HG02610 (cell line): ENCODE measurements around the gene ASB18.

Source experiments
- ATAC-seq: cut with Tn5 transposase; IDR thresholded peaks from one replicate; pipeline ENCODE4 v1.9.1; 2021; ENCODE audit warnings: mild to moderate bottlenecking, moderate library complexity; ENCODE audit not compliant: unreplicated experiment

ASB18 gene

DNA sequence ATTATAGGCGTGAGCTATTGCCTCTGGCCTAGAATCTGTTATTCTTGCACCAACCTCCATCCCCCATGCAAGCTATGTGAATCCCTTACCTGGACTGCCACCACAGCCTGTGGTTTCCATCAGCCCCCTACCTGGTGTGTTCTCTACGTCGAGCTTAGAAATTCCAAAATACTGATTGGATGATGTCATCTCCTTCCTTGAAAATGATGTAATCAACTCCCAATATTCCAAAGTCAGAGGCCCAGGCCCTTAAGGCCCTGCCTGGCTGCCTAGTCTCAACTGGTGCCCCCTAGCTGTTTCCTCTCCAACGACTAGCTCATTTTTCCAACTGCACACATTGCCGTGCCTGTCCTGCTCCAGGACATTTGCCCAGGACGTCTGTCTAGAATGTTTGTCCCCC, 54.7 kb downstream of the ASB18 start:
- no peak for ATAC-seq

DNA sequence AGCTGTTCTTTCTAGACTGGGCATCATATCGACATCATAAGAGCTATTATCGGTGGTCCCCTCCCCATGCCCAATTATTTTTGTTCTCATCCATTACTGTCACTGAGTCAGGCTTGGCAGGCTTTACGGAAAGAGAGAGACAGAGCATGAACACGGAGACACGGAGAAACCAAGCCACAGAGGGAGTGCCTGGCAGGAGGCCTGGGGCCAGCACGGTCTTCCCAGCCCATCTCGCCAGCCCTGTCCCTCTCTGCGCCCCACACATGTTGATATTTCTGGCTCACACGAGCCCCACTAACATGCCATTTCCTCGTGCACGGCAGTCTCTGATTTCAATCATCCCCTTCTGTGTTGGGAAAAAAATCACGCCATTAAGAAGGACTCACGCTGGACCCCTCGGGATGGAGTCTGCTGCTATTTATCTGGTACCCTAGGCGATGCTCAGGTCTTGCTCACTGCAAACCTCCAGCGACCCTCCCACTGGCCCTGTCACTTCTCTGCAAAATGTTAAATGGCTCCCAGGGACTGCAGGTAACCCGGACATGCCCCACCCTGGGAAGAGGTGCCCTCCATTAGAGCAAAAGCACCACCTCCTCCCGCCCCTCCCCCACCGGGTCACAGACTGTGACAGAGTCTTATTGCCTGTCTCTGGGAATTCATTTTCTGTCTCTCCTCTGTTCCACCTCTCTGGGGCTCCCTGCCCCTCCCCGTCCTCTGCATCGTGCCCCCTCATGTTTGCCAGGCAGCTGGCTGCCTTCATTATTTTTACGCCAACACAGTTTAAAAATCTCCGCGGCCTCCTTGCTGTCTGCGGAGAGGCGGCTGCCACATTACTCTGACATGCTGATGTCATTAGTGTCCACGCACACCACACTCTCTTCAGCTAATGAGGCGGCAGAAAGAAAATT, 55.9 kb downstream of the ASB18 start:
- ATAC-seq = no peak

DNA sequence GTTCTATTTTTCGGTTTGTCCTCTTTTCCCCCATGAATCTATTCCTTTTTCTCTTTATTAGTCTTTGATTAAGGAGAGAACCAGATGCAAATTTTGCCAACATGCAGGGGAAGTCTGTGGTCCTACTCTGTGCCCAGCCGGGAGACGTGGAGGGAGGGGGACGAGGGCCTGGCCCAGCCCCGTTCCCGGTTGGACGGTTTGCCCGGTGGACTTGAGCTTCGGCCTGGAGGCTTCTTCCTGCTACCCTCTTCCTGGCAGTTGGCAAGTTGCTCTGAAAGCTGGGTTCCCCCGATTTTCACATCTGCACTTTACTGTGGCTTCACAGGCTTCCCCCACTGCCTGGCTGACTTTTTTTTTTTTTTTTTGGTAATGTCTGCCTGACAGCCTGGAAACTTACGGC, 56.7 kb downstream of the ASB18 start:
- no peak for ATAC-seq

DNA sequence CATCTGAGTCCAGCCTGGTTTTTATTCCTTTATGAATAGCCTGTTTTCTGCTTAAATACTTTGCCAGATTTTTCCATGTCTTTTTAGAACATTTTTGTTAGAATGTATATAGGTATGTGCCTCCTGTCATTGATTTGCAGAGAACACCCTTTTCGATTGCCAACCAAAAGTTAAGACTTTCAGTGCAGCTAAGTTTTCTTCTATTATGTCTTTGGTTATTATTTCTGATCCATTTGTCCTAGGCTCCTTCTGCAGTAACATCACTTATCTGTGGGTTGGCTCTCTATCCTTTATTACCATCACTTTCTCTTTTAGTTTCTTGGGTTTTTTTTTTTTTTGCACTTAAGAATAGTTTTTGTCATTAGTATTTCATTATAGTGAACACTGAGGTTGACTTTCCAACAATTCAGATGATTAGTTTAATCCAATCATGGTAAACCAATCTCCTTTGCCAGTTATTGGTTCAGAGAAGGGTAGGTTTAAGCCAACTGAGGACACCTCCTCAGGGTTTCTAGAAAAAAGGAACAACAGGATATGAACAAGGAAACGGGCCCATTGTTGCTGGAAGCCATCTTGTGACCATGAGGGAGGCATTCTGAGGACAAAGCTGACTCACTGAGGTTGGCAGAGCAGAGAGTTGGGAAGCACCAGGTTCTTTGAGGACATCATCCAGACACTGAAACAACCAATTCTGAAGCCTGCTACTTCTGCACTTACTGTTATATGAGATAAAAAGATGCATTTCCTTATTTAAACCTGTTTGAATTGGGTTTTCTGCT, 58.1 kb downstream of the ASB18 start:
- ATAC-seq = no peak

DNA sequence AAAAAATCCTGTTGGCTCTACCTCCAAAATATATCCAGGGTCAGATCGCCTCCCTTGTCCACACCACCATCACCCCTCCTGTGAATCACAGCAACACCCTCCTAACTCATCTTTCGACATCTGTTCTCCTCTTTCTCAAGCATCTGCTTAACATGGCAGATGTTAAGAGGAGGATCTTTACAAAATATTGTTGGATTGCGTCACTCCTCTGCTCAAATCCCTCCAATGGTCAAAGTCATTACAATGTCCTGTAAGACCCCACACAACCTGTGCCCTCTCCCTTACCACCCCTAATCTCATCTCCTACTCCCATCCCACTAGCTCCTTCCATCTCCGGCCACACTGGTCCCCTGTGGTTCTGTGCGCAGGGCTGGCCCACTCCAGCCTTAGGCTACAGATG, 59.3 kb downstream of the ASB18 start:
- no peak for ATAC-seq

DNA sequence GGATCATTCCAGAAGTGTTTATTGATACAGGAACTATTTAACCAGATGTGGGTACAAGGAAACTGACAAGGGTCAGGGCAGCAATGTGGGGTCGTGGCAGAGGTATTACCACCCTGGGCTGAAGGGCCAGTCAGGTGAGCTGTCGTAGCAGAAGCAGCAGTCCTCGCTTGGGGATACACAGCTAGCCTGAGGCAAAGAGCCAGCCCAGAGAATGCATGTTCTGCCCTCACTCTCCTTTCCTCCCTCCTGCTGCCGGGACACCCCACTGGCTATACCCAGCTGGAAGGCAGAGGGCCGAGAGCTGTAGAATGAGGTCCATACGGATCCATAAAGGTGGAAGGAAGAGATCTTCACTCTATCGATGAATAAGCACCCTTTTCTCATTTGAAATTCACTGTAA, 63.8 kb downstream of the ASB18 start:
- no peak for ATAC-seq

DNA sequence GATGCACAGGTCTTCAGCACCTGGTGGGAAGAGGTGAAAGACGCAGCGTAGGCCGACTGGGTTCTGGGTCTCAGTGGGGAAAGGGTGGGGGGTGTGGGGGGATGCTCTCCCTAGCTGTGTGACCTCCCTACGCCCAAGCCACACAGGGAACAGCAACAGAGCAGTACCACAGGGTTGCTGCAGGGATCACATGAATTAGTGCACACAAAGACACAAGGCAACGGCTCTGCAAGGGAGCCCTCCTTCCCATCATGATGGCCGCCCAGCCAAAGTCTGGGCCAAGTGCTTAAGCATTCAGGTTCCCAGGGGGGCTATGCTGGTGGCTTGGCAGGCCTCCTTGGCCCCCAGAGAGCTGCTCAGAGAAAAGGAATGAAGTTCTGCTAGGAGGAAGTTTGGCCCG, 67.8 kb downstream of the ASB18 start:
- no peak for ATAC-seq

DNA sequence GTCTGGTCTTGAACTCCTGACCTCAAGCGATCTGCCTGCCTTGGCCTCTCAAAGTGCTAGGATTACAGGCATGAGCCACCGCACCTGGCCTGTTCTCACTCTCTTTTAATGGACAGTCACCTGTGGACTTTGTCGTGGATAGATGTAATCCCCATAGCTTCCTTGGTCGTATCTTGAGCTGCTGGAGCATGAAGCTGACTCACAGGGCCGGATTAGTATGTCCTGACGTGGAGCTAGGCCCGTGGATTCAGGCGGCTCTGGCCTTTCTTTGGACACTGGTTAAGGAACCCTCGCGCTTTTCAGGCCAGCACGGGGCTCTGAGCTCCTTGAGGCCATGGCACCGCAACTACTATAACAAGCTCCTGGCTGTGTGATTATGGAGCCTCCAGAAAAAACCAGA, 68.5 kb downstream of the ASB18 start:
- no peak for ATAC-seq

DNA sequence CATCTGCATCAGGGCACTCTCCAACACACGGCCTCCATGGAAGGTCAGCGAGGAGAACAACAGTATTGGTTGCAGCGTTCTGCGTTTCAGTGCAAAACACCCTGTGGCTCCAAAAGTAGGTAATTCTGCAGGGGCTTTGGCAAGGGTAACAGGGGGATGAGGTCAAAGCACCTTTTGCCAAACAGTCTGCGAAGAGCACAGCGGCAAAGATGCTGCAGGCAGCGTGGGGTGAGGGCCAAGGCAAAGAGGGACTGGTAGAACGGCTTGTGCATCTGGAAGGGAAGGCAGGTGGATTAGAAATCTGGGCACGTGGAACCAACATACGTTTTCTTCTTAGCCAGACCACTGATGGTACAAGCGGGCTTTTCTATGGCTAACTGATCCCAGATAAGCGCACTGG, 69.4 kb downstream of the ASB18 start:
- ATAC-seq = no peak

DNA sequence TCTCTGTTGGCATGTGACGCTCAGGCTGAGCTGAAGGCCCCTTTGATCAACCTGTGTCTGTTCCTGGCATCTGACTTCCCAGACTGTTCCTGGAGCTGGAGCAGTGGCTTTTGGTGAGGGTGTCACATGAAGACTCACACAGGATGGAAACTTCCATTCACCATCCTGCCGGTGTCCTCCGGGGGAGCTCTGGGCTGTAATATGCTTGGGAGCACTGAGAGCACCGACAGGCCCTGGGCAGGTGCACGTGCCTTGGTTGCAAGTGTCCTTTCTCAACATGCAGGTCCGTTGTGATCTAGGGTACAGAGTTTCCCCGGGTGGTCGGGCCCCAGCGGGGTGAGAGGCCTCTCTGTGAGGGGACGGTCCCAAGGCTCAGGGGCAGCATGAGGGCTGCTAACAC, 71.2 kb downstream of the ASB18 start:
- no peak for ATAC-seq

DNA sequence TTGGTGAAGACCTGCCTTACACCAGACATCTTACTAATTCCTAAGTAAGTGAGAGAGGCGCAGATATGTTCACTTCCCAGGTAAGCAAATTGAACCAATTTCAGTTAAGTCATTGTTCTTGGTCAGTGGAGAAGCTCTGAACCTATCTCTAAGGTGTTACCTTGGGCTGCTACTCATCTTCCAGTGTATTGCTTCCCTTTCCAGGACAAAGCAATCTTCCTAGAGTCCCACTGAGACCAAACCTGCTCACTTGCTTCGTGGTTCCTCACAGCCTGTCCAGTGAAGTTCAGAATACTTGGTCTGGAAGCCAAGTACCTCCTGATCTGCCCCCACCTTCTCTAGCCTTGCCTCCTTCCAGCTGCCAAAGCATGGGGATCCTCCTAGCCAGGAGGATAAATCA, 73.5 kb downstream of the ASB18 start:
- no peak for ATAC-seq

DNA sequence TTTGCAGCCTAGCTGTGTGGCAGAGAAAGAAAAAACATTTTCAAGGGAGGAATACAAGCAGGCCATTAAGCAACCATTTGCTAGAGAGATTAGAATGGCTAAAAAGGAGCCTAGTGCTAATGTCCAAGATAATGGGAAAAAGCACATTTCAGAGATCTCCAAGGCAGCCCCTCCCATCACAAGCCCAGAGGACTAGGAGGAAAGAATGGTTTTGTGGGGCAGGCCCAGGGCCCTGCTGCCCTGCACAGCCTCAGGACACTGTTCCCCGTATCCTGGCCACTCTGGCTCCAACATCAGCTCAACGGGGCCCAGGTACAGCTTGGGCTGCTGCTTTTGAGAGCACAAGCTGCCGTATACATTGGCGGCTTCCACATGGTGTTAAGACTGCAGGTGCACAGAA, 79.5 kb downstream of the ASB18 start:
- ATAC-seq = no peak

DNA sequence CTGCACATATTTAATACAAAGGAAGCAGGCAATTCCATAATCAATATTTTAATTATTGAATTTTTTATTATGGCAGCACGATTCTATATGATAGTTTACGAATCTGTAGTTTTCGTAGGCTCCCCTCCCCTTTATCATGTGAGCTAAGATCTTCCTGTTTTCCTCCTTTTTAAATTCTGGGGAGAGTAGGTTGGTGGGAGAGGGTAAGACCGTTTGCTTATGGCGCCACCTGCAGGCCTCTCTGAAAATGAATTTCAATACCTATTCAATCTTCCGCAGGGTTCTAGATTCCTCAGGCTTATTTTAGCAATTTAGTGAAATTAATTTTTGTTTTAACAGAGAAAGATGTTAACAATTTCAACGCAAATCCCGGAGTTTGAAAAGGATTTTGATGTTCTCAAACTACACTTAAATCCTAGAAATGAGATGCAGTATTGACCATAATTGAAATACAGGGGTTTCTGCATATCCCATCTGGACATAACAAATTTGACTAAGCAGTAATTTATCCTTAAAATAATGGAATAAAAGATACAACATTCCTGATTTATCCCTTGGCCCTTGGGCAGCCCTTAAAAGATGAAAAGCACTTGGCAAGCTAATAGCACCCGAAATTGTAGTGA, 83.3 kb downstream of the ASB18 start:
- no peak for ATAC-seq

DNA sequence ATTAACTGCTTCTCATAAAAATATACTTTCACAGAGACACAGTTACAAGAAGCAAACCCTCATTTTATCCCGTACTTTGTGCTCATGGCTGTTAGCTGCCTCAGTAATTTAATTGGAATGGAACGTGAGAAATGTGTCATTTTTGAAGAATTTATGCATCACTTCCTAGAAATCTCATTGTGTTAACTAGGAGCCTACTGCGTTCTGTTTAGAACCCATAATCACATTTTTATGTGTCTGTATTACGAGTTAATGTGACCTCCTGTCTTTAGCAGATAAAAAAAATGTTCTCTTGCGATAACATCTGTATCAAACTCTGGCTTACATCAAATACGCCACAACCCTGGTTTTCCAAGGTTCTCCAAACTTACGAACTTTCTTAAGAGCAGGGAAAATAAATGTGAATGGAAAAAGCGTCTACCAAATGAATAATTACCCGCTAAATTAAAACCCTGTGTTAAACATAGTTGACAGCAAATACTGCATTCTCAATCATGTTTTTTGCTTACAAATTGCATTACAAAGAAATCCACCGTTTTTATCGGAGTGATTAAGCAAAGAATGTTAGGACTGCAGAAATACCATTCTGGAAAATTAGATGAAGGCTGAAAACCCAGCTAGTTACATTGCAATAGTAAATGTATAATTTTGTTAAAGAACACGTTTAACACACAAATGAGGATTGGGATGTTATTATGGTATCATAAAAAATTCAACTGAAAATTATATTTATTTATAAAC, 84.0 kb downstream of the ASB18 start:
- ATAC-seq = no peak

DNA sequence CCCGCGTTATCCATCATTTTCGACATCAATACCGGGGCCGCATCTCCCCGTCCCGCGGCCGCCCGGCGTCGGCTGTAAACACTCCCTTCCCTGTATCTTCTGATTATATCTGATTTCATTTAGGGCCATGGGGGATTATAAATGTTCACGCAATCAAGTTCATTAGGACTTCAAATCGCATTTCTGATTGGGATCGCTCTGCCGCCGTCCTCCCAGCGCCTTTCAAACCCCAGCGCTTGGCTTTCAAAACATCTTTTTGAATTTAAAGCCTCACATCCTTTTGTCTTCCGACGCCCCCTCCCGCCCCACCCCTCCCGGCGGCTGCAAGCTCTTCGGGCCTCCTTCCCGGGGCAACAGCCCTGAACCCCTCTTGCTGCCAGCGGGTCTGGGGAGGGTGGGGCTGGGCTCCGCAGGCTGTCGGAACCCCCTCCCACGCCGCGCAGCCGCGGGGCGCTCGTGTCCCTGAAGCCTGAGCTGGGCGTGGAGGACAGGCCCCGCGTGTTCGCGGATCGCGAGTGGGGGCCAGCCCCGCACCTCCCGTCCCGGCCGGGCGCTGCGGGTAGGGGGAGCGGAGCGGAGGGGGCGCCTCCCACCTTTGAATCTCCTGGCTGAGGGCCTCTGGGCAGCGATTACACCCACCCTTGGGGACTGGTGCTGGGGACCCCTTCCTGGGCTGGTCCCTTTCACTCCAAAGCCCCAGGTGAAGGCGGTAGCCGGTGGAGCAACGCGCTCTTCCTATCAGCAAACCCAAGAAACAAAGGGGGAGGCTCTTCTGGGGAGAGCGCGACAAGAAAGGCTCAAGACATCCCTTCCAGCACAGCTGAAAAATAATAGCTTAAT, 84.8 kb downstream of the ASB18 start:
- no peak for ATAC-seq

DNA sequence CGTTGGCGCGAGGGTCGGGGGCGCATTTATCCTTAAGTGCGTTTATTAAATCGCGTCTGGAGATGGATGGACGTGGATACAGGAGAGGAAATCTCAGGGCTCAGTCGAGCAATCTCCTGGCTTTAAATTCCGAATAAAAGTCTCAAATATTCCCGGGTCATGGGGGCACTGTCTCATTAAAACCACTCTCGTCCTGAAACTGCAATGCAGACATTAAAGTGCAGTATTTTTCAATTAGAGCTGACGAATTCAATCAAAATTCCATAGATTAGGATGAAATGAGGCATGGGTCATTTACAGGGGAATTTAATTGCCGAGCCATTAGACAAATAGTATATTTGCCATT, 85.3 kb downstream of the ASB18 start:
- no peak for ATAC-seq

DNA sequence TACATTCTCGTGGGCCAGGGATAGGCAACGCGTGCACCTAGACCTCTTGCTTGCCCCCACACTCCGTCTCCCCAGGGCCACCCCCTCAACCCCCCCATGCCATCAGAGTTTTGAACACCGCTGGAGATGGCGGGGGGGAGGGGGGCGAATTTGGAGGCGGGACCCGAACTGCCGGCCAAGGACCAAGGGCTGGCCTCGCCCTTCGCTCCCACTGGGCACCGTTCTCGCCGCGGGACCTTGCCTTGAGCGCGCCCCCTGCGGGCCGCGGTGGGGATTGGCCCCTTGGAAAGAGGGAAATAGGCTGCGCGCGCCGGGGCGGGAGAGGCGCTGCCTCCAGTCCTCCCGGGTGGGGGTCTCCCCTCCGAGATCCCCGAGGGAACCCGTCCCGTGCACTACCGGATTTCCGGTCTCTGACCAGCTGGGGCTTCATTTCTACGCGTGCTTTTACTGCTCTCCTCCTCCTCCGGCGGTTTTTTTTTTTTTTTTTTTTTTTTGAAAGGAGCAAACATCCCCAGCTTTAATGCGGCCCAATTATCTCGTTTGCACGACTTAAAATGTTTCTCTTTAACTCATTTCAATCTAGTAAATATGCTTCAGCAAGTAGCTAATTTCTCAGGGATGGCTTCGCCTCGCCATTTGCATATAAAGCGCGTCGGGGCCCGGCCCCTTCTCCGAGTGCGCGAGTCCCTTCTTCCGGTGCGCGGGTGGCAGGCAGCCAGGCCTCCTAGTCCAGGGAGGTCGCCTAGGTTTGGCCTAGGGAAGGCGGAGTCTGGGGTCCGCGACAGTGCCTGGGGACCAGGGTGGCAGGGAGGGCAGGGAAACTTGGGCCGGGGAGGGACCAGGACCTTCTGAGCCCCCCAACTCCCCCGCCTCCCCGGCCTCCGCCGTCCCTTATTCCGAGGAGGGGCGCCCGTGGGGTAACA, 86.0 kb downstream of the ASB18 start:
- ATAC-seq = no peak

DNA sequence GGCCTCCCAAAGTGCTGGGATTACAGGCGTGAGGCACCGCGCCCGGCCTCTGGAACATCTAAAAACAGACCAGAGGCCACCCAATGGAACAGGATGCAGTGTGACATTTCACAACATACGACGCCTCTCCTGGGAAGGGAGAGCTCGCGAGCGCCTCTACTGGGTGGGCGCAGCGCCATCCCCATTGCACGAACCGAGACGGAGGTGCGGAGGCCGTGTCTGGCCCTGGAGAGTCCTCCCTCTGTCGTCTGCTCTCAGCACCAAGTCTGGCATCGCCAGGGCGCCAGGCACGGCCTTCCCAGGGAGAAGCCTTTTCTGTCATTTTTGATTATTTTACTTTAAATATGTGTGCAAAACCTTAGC, 86.6 kb downstream of the ASB18 start:
- no peak for ATAC-seq

DNA sequence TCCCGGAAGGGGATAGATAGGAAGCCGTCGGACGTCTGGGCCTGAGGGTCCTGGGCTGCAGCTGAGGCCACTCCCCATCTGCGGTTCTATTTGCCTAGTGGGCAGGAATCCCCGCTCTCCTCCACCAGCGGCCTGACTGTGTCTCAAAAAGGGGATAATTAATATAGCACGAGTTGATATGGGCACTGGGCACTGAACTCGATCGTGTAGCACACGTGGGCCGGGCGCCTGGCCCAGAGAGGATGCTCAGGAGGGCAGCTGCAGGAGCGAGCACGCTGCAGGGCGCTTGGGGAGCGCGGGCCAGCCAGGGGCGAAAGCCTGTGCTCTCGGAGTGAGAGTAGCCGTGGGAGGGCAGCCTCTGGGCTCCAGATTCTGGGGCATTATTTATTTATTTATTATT, 87.3 kb downstream of the ASB18 start:
- ATAC-seq = no peak
